Measurements from ENCODE around the gene CTIF. TPM values are rescaled to one million over a fixed set of nuclear protein-coding genes. Genes with fewer than 3 reads are reported as not detected.

CTIF gene
- total and polyA plus RNA-seq, 4 donors = 10.6 to 26.7 (median 12.3) TPM

DNA sequence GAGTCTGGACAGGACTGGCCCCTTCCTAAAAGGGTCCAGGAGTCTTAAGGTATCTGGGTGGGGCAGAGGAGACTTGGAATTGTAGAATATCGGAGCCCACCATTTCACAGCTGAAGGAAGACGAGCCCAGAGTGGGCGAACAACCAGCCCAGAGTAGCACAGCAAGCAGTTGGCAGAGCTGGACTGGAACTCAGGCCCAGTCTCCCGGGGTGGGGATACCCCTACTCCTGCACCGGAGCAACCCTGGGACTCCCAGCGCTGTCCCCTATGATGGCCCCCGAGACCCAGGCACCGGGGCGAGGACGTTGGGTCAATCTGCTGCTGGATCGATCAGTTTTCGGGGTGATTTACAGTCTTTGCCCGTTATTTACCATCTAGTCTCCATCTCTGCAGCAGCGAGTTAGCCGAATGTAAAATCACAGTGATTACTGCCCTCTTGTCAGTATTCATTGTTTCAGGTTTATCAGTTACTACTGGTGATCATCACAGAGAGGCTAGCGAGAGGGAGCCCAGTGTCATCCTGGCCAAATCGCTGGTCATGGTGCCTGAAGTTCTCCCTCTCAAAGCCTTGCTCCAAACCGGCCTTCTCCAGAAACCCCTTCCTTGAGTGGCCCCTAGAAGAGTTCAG, 336.6 kb downstream of the CTIF start:
- no peak overlapping the region for H3K4me3 ChIP-seq (ENCODE audit: low read depth in 1 of 3, low read length in 3 of 3)
- H3K27me3 ChIP-seq (ENCODE audit: control insufficient read depth in 4 of 4, insufficient read depth in 4 of 4, low read length in 3 of 4) = no peaks in the 10 kb centered on the region
- no peak overlapping the region for H3K27ac ChIP-seq (ENCODE audit: low read depth in 1 of 2, low read length in 2 of 2)
- no peaks in the 10 kb centered on the region for H3K4me1 ChIP-seq (ENCODE audit: control insufficient read depth in 4 of 4, insufficient read depth in 4 of 4, low read length in 3 of 4)
- no peak for DNase-seq (ENCODE audit: low spot score)
- no peak for TF ChIP-seq FOXA2 (IDR thresholded peaks at IDR 0.05)
- TF ChIP-seq YY1 (IDR thresholded peaks at IDR 0.05) = no peak
- TF ChIP-seq ATF3 (IDR thresholded peaks at IDR 0.05) = no peak
- TF ChIP-seq TAF1 (conservative IDR thresholded peaks at IDR 0.05) = no peak
- no peak for TF ChIP-seq RXRA (IDR thresholded peaks at IDR 0.05)
- no peak for TF ChIP-seq EGR1 (IDR thresholded peaks at IDR 0.05; ENCODE audit: low read depth in 2 of 2)
- TF ChIP-seq NR2F2 (IDR thresholded peaks at IDR 0.05) = no peak
- TF ChIP-seq REST (IDR thresholded peaks at IDR 0.05) = no peak
- TF ChIP-seq, protein P1, sequence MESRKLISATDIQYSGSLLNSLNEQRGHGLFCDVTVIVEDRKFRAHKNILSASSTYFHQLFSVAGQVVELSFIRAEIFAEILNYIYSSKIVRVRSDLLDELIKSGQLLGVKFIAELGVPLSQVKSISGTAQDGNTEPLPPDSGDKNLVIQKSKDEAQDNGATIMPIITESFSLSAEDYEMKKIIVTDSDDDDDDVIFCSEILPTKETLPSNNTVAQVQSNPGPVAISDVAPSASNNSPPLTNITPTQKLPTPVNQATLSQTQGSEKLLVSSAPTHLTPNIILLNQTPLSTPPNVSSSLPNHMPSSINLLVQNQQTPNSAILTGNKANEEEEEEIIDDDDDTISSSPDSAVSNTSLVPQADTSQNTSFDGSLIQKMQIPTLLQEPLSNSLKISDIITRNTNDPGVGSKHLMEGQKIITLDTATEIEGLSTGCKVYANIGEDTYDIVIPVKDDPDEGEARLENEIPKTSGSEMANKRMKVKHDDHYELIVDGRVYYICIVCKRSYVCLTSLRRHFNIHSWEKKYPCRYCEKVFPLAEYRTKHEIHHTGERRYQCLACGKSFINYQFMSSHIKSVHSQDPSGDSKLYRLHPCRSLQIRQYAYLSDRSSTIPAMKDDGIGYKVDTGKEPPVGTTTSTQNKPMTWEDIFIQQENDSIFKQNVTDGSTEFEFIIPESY (IDR thresholded peaks at IDR 0.05) = no peak
- TF ChIP-seq MAX (IDR thresholded peaks at IDR 0.05) = no peak
- TF ChIP-seq RAD21 (IDR thresholded peaks at IDR 0.05) = no peak
- TF ChIP-seq GABPA (IDR thresholded peaks at IDR 0.05 in 1 of 2, conservative IDR thresholded peaks at IDR 0.05 in 1 of 2) = no peak
- no peak for TF ChIP-seq JUND (IDR thresholded peaks at IDR 0.05)
- no peak overlapping the region for H3K9ac ChIP-seq (ENCODE audit: low read depth in 1 of 2, low read length in 2 of 2)
- H3K9me3 ChIP-seq (ENCODE audit: control insufficient read depth in 4 of 4, low read length in 3 of 4) = no peaks in the 10 kb centered on the region
- no peaks in the 10 kb centered on the region for H3K36me3 ChIP-seq (ENCODE audit: control insufficient read depth in 4 of 4, insufficient read depth in 3 of 4, low read depth in 1 of 4, low read length in 3 of 4)
- 96% methylated on average over 18 of the region's 18 CpGs for WGBS

DNA sequence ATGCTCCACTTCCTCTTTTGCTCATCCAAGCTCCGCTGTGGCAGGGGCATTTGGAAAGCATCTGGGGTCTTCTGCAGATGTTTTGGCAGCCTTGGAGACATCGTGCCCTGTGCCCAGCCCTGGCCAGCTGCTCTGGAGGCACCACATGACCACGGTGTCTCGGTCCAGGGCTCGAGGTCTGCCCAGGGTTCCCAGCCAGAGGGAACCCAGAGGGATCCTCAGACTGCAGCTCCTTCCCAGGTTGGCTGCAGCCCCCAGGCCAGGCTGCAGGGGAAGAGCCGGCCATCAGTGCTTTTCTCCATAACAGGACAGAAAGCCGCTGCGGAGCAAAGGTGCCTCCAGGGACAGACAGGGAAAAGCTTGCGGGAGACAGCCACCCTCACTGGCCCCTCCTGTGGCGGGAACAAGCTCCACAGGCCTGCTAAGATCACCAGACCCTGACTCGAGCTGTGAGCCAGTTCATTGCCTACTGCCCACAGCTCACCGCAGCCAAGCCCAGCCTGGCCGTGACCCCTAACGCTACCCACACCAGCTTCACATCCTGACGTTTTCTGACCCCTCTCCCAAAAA, 337.2 kb downstream of the CTIF start:
- Histone ChIP-seq H3K4me3 (ENCODE audit: low read depth in 1 of 3, low read length in 3 of 3) (no peak overlapping the region), H3K9ac (ENCODE audit: low read depth in 1 of 2, low read length in 2 of 2) (no peak overlapping the region), H3K36me3 (ENCODE audit: control insufficient read depth in 4 of 4, insufficient read depth in 3 of 4, low read depth in 1 of 4, low read length in 3 of 4) (no peaks in the 10 kb centered on the region), H3K27me3 (ENCODE audit: control insufficient read depth in 4 of 4, insufficient read depth in 4 of 4, low read length in 3 of 4) (no peaks in the 10 kb centered on the region), H3K9me3 (ENCODE audit: control insufficient read depth in 4 of 4, low read length in 3 of 4) (no peaks in the 10 kb centered on the region), H3K27ac (ENCODE audit: low read depth in 1 of 2, low read length in 2 of 2) (no peak overlapping the region), H3K4me1 (ENCODE audit: control insufficient read depth in 4 of 4, insufficient read depth in 4 of 4, low read length in 3 of 4) (no peaks in the 10 kb centered on the region)
- 83% methylated on average over 15 of the region's 15 CpGs for WGBS
- TF ChIP-seq CTCF (IDR thresholded peaks at IDR 0.05; ENCODE audit: low read depth, low read length, missing input control) (no peak), EGR1 (IDR thresholded peaks at IDR 0.05; ENCODE audit: low read depth in 2 of 2) (no peak), RAD21 (IDR thresholded peaks at IDR 0.05) (no peak), HNF4G (IDR thresholded peaks at IDR 0.05) (no peak), NR2F2 (IDR thresholded peaks at IDR 0.05) (no peak), SP1 (IDR thresholded peaks at IDR 0.05) (no peak), TAF1 (conservative IDR thresholded peaks at IDR 0.05) (no peak), FOXA1 (IDR thresholded peaks at IDR 0.05) (no peak), FOXA2 (IDR thresholded peaks at IDR 0.05) (no peak), GABPA (IDR thresholded peaks at IDR 0.05 in 1 of 2, conservative IDR thresholded peaks at IDR 0.05 in 1 of 2) (no peak), YY1 (IDR thresholded peaks at IDR 0.05) (no peak), RXRA (IDR thresholded peaks at IDR 0.05) (no peak)
- TF ChIP-seq, protein P1 (IDR thresholded peaks at IDR 0.05) = no peak
- no peak for DNase-seq (ENCODE audit: low spot score)

Data from liver (tissue), 9 donors.